ENCODE data around the gene ZNF592.

The ZNF592 gene

DNA sequence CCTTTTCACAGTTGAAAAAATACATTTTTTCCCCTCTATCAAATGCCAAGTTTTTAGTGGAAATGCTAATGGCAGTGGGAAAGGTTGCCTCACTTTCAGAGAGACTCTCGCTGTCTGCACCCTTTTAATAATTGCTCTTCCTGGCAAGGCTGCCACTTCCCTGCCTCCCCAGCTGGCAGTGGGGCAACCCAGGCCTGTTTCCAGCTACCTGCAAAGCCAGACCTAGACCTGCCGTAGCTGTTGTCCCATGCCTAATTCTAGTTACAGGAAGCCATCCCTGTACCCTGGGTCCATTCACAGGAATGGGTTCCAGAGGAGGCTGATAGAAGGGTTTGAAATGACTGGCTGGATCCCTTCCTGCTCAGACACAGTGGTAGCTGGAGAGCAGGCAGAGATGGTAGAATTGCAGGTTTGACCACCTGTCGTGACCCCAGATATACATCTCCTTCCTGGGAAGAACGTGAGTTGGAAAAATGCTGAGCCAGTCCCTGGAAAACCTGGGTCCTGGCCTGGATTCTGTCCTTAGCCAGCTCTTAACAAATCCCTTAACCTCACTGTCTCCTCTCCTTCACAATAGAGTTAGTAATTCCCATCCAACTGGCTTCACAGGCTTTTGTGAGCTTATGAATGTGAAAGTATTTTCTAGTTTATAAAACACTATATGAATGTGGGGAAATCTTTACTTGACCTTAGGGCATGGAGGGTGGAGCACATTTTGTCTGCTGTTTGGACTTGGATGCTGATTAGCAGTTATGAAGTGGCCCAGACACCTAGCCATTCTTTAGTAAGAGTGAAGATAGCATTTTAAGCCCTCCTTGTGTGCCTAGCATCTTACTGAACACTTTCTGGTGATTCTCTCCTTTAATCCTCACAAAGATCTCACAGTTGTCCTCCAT lies 55.9 kb downstream of the ZNF592 start:
- in situ Hi-C loops (cut with MboI; ENCODE audit: low sequenced_read_pairs), result no loop called here

DNA sequence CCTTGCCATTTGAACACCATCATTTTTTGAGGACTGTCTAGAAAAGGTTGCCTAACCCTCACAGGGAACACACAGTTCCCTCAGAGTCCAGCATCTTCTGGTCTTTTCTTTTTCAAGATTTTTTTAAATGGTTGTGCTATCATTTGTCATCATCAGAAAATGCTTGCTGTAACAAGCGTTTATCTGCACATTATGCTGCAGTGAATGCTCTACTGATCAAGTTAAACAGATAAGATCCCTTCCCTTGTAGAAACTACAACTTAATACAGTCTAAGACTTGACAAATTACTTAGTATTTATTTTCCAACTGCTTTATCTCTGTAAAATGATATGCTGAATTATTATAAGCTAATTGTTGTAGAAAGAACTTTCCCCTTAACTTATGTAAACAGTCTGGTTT lies 56.8 kb downstream of the ZNF592 start:
- in situ Hi-C loops (cut with MboI; ENCODE audit: low sequenced_read_pairs), result no loop called here

GRCh38 chr15:84807228-84807627 lies 58.8 kb downstream of the ZNF592 start:
- in situ Hi-C loops (cut with MboI; ENCODE audit: low sequenced_read_pairs), result no loop called here

- in situ Hi-C loops (cut with MboI; ENCODE audit: low sequenced_read_pairs), result no loop called here
Observed at GRCh38 chr15:84810073-84810840, 61.9 kb downstream of the ZNF592 start.

GRCh38 chr15:84811151-84811550 lies 62.8 kb downstream of the ZNF592 start:
- in situ Hi-C loops (cut with MboI; ENCODE audit: low sequenced_read_pairs), result no loop called here

DNA sequence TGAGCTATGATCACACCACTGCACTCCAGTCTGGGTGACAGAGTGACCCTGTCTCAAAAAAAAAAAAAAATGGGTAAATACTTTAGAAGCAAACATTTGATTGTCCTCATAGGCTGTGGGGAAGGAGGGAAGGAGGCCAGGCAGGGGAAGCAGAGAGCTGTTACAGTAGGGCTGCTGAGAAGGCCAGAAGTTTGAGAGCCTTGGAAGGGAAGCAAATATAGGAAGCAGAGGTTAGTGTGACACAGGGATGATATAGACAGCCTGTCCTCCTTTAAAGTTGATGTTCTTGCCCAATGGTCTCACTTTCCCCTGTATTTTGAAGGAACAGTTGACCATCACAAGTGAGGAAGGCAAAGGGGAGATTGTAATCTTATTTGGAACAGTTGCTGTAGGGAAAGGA lies 63.4 kb downstream of the ZNF592 start:
- in situ Hi-C loops (cut with MboI; ENCODE audit: low sequenced_read_pairs), result no loop called here

GRCh38 chr15:84812842-84813241 lies 64.5 kb downstream of the ZNF592 start:
- in situ Hi-C loops (cut with MboI; ENCODE audit: low sequenced_read_pairs), result no loop called here

DNA sequence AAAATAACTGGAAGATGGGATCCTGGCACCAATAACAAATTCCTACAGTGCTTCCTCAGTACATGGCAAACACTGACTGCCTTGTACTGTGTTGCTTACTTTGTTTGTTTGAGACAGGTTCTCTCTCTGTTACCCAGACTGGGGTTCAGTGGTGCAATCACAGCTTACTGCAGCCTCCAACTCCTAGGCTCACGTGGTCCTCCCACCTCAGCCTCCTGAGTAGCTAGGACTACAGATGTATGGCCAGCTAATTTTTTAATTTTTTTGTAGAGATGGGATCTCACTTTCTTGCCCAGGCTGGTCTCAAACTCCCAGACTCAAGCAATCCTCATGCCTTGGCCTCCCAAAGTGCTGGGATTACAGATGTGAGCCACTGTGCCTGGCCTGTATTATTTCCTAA lies 65.0 kb downstream of the ZNF592 start:
- in situ Hi-C loops (cut with MboI; ENCODE audit: low sequenced_read_pairs), result no loop called here

DNA sequence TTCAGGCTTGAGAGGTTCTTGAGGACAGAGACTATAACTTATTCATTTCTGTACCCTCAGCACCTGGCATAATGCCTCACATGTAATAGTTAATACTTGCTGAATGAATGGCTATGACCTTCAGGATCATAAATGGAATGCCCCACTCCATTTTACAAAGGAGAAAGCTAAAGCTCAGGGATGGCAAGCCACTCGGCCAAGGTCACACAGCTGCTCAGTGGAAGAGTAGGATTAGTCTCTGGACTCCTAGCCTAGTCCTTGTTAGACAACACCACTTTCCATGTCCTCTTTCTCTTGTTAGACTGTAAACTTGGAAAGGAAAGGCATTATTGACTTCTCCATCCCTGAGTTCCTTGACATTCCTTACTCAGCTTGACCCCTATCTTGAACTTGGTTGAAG lies 65.5 kb downstream of the ZNF592 start:
- in situ Hi-C loops (cut with MboI; ENCODE audit: low sequenced_read_pairs), result no loop called here

DNA sequence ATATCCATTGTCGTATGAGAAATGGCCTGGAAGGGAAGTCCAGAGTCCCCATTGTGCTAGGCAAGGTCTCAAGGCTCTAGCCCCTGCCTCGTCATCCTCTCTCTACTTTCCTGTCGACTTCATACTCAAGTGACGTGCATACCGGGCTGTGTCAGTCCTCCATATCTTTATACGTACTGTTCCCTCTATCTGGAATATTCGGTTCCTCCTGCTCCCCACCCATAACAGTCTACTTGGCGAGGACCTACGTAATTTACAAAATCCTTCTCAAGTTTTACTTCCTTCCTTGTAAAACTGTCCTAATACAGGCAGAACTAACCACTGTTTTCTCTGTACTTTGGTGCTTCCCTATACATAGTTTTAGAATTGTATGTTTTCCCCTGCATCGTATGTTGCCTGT lies 66.5 kb downstream of the ZNF592 start:
- in situ Hi-C loops (cut with MboI; ENCODE audit: low sequenced_read_pairs), result no loop called here

- in situ Hi-C loops (cut with MboI; ENCODE audit: low sequenced_read_pairs), result no loop called here
Observed at GRCh38 chr15:84816694-84817465, 68.5 kb downstream of the ZNF592 start, which contains the start of gene ALPK3. Gene ALPK3 (plus strand): TSS chr15:84817356. CDS start chr15:84817453, 97 bp downstream.

GRCh38 chr15:84817466-84818081 lies 69.2 kb downstream of the ZNF592 start:
- in situ Hi-C loops (cut with MboI; ENCODE audit: low sequenced_read_pairs), result no loop called here

- in situ Hi-C loops (cut with MboI; ENCODE audit: low sequenced_read_pairs), result no loop called here
Observed at GRCh38 chr15:84818261-84819131, 70.1 kb downstream of the ZNF592 start.

GRCh38 chr15:84819291-84819768 lies 70.9 kb downstream of the ZNF592 start:
- in situ Hi-C loops (cut with MboI; ENCODE audit: low sequenced_read_pairs), result no loop called here

DNA sequence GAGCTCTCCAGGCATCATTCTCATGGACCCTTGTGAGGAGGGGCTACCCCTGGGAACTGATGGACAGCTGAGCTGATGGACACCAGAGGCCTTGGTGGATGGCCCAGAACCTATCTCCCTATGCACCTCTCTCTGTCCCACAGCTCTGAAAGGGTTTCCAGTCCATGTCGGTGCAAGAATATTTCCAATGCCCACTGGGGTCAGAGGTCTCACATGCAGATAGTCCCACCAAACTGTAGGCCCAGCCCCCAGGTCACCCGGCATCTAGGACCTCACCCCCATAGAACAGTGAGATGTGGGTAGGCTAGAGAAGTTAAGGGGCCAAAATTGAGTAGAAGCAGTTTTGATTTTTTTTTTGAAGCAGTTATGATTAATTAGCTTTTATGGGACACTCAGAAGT lies 71.4 kb downstream of the ZNF592 start:
- in situ Hi-C loops (cut with MboI; ENCODE audit: low sequenced_read_pairs), result no loop called here

DNA sequence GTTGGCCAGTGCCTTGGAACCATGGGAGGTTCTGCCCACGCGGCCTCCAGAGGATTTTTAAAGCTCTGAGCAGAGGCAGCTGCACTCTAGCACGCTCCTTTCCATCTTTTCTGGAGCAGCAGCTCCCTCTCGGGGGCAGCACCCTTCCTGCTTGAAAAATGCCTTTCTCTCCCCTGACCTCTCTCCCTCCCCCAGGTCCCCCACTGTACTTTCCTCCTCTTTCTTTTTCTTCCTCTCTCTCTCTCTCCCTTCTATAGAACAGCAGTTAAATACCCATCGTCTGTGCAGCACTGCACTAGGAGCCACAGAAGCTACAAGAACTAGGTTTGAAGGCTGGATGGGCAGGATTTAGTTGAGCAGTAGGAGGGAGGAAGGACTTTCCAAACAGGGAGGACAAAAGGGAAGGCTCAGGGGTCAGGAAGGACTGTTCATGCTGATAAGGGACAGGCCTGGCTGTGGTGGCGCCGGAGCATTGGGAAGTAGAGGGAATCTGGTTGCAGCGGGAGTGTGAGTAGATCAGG lies 73.2 kb downstream of the ZNF592 start:
- in situ Hi-C loops (cut with MboI; ENCODE audit: low sequenced_read_pairs), result no loop called here

- in situ Hi-C loops (cut with MboI; ENCODE audit: low sequenced_read_pairs), result no loop called here
Observed at GRCh38 chr15:84822653-84823281, 74.4 kb downstream of the ZNF592 start.

DNA sequence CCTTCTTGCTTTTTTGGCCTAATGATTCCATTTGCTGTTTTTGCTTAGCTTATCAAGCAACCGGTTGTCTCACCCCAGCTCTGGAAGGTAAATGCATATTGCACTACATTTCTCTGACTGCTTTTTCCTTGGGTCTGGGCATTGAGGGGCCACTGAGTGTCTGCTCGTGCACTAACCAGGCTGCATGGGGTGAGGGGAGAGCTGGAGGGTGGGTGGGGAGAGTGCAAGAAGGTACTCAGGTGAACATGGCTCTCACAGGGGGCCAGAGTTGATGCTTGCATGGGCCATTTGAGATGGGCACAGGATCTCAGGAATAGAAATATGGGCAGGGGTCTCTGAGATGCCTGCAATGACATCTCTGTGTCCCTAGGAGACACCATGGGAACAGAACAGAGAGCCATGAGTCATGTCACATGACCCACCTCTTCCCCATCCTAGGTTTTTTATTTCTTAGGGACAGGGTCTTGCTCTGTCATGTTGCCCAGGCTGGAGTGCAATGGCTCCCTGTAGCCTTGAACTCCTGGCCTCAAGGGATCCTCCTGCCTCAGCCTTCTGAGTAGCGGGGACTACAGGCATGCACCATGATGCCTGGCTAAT lies 75.0 kb downstream of the ZNF592 start:
- in situ Hi-C loops (cut with MboI; ENCODE audit: low sequenced_read_pairs), result no loop called here
